SHP77 treated with DMSO at 0.1 percent for 48 hours (cell line): ENCODE data around the gene CD84.
"Not testable (repeated sequence)": the region's sequence is repeated elsewhere in the genome, so short reads cannot be mapped to it uniquely, and the experiment has no call there.

Source experiments
- DNase-seq: peaks from one replicate; lab custom pipeline; 2025; lab: John Stamatoyannopoulos, UW

Gene CD84, protein sequence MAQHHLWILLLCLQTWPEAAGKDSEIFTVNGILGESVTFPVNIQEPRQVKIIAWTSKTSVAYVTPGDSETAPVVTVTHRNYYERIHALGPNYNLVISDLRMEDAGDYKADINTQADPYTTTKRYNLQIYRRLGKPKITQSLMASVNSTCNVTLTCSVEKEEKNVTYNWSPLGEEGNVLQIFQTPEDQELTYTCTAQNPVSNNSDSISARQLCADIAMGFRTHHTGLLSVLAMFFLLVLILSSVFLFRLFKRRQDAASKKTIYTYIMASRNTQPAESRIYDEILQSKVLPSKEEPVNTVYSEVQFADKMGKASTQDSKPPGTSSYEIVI

DNA sequence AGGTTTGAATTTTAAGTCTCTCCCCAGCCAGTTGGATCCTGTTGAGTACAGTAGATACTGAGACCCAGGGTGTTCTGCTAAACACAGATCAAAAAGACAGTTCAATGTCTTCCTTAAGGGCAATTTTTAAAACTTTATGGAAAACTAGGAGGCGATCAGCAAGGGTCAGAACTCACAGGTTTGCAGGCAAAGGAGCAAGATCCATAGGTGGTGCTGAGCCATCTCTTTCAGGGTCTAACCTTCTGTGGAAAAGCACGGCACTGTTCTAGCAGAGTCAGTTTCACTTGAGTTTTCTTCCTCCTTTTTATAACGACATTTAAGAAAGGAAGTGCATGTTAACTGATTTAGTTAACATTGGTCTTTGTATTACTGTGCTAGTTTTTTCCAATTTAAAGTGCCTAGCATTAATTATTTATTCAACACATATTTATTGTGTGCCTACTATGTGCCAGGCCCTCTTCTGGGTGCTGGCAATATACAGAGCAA is at the start of gene CD84:
TSS of gene CD84 (minus strand) at position 281 of the 486 bp plus-strand sequence. CDS start at position 222, 59 bp downstream.
- no peak for DNase-seq

DNA sequence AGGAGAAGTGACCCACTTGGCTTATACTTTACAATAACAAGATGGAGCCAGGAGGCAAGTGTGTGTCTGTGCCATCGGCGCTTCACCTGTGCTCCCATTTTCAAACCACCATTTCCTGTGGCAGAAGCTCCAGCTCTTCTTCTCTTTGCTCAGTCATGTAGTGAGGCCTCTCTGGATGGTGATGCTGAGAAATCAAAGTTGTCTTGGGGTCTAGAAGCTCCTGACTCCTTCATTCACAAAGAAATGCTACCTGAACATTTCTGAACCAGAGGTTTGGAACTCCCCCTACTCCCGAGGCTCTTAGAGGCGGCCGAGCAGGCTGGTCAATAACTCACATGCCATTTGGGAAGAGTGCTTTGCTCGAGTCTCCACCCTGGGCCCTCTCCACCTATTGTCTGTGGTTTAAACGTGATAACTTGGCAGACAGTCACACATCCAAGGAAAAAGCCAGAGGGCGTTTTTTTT is 49.5 kb upstream of the CD84 start:
- no peak for DNase-seq

DNA sequence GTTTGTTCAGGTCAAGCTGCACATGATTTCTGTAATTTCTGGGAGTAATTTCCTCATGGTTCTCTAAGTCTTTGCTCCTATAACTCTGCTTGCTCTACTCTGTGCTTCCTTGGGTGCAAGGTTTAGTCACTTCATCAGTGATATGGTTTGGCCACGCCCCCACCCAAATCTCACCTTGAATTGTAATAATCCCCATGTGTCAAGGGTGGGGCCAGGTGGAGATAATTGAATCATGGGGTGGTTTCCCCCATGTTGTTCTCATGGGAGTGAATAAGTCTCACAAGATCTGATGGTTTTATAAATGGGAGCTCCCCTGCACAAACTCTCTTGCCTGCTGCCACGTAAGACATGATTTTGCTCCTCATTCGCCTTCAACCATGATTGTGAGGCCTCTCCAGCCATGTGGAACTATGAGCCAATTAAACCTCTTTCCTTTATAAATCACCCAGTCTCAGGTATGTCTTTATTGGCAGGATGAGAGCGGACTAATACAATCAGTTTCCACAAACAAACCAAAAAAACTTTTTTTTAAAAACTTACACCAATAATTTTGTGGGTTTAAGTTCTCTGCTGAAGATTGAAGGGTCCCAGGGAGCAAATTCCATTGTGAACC is 48.5 kb upstream of the CD84 start:
- DNase-seq = not testable (repeated sequence)

DNA sequence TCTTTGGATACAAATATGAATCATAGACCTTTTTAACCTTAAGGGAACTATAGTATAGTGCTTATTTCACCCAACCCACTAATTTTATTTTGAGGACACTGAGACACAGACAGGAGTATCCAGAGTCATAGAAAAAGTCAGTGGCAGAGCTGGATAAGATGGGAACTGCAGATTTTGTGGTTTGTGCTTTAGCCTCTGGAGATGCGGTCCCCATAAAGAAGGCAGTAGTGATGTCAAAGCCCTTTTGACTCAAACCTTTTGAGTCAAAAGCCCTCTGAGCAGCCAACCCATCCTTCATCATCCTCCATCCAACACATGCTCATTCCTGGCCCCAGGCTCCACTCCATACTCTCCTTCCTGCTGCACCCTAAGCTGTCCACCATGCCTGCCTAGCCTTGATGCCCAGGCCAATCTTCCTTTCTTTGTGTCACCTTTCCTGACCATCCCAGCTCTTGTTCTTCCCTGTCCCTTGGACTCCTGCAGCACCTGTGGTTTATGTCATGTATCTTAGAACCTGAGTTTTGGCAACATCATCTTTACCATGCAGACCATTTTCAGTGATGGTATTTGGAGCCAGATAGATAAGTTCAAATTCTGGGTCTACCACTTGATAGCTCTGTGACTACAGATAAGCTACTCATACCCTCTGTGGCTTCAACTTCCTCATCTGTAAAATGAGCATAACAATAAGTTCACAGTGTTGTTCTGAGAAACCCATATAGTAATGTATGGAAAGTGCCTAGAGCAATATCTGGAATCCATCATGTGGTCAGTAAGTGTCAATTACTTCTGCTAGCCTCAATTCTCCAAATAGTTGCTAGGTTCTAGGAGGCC is 47.4 kb upstream of the CD84 start:
- no peak for DNase-seq

DNA sequence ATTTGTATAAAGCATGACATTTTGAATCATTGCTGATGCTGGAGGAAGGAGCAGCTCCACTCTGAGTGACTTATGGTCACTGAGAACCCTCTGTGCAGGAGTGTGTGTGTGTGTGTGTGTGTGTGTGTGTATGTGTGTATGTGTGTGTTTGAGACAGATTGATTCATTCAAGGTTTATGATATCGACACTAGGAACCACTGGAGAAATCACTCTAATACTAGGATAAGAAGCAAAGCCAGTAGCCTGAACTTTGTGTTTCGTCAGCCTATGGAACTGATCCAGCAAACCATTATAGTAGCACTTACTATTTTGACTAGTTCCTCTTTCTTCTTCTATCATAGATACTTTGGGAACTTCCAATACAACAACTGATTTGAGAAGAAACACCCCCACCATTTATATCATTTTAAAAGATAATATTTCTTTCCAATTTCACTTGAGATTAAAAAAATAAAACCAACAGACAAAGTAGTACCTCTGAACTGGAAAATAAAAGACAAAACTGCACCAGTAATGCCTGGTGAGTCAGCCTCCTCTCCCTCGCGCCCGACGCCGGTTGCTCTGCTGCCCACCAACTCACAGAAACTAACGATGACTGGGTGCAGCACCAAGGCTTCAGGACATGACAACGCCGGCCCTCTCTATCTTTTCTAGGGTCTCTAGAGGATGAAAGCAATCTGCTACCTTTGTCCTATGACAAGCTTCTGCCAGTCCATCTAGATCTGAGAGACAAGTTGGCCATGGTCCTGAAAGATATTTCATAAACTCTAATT is 46.6 kb upstream of the CD84 start:
- no peak for DNase-seq

DNA sequence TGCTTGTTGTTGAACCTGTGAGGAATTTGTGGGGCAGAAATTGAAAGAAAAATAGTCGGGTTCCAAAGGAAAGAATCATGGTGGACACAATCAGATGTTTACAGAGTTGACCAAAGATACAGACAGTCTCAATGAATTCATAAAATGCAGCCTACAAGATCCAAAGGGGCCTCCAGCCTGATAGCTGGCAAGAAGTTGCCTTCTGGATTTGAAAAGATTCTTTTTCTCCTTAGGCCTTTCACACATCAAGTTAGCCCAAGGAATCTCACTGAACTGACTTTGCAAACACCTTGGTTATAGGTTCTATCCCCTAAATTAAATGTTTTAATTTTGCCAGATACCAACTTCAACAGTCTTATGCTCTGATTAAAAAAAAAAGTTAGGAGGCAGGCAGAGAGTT is 46.0 kb upstream of the CD84 start:
- no peak for DNase-seq

DNA sequence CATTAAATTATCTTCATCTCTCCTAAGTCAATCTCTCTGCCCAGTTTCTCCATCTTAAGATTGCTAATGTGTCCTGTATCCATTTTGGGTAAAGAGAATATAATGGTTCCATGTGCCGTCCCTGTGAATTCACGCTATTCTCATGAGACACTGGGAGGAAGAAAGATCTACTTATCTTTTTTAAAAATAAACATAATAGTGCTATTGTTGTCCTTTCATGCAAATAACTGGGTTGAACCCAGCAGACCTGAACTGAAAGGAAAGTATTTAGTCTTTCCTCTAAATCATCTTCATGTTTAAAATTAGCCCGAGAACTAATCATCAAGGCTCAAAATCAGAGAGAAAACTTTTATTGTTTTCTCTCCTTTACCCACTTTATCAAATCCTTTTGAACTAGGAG is 45.2 kb upstream of the CD84 start:
- no peak for DNase-seq

DNA sequence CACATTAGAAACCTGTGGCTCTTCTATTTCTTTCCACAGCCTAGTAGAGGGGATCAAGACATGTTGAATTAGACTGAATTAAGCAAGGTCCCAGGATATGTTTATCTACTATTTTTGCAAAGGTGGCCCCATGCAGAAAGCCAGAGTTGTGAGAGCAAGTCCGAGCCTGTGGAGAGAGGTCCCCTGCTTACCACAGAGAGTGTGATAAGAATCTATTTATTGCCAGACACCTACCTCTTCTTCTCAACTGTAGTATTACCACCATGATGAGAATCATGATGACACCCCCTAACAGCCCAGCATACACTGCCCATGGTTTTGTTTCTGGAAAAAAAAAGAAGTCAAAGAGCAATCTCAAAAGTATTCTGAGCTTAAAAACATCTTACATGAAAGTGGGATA is 44.6 kb upstream of the CD84 start:
- DNase-seq = no peak

DNA sequence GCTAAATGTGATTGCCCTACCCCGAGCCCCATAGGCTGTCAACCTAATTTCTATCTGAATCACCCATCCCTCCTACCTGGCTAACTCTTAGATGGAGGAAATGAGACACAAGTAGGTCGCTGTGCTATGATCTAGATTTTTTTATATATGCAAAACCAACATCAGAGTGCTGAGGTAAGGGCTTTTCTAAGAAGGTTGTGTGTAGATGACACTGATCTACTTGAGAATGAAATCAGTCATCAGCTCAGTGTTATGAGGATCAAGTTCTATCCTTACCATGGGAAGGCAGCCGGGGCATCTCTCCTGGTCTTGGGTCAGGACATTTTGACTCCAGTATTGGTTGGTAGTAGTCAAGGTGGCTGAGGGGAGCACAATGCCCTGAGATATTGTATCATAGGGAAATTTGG is 43.9 kb upstream of the CD84 start:
- DNase-seq = no peak

DNA sequence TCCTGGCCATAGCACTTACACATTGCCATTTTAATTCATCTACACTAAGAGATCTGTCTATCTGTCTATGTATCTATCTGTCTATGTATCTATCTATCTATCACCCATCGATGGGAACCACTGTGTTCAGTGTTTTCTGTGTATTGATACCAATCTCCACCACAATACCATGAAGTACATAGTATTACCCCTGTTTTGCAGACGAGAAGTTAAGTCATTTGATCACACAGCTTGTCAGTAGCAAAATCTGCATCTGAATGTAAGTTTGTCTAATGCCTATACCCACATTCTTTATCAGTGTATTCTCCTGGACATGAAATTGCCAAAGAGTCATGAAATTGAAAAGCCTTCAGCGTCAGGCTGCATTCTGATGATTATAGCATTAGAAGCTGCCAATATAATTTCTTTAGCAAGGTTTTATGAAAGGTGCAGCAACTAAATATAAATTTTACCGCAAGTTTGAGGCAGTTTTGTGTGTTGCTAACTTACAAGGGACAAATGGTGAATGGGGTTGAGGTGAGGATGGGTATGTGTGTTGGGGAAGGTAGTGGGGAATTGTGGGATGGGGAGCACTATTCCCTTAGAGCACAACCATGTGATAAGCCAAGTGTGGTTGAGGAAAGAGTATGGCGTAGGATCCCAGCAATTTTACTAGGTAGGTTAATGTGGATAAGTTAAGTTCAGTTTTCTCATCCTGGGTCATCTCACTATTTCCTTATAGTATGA is 43.4 kb upstream of the CD84 start:
- DNase-seq = no peak

DNA sequence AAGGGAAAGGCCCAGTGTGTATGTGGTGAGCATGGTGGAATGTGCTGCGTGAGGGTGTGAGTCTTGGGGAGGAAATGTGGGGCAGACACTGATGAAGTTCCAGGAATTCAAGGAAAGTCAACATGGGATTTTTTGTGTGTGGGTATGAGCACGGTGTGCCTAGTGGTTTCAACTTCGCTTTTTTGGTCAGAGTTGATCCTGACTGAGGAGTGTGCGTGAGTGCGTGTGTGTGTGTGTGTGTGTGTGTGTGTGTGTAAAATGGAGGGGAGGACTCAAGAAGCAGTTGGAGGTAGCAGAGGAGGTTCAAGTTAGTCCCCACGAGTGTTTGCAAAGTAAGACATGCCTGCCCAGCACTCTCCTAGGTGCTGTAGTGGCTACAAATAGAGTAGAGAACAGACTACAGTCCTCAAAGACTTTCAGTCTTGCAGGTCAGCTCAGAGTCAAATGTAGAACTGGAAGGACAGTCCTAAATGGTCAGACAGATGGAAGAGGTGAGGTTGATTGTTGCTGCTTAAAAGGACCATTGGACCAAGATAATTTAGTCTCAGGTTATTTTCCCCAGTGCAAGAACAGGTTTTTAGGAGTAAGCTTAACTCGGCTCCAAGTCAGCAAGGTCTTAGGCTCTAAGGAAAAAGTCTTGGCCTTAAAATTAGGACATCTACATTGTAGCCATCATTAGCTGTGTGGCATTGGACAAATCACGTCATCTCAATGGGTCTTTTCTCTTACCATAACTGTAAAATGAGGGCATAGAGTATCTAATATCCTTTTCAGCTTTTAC is 42.5 kb upstream of the CD84 start:
- DNase-seq = no peak

DNA sequence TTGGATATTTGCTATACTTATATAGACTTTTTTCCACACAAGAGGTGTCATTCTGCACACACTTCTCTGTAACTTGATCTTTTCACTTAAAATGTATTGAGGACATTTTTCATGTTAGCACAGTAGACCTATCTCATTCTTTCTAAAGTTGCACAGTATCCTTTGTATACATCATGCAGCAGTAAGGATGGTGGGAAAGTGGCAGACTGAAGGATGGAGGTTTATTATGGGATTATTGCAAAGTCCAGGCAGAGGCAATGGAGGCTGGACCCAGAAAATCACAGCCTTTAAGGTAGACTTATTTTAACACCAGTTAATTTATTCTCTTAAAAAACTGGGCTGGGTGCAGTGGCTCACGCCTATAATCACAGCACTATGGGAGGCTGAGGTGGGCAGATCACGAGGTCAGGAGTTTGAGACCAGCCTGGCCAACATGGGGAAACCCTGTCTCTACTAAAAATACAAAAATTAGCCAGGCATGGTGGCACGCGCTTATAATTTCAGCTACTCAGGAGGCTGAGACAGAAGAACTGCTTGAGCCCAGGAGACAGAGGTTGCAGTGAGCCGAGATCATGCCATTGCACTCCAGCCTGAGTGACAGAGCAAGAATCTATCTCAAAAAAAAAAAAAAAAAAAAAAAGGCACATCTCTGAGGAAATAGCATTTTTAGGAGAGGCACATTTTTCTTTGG is 41.8 kb upstream of the CD84 start:
- no peak for DNase-seq

DNA sequence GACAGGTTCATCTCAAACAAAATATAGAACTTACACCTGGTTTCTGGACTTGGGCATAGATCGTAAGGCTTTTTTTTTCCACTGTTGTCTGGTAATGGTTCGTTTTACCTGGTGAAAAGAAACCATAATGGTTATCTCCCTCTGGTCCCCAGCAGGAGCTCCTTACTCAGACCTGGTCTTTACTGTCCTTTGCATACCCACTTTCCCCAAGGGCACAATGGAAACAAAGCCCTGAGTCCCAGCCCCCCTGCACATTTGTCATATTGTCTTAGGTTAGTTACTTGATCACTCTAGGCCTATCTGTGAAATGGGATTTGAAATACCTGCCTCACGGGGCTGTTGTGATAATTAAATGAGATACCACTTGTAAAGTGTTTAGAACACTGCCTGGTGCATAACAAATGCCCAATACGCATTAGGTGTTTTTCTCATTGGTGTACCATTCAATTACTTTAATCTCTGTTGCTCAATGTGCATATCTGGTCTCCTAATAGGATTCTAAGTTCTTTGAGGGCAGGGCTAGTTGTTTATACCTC is 40.5 kb upstream of the CD84 start:
- DNase-seq = no peak

DNA sequence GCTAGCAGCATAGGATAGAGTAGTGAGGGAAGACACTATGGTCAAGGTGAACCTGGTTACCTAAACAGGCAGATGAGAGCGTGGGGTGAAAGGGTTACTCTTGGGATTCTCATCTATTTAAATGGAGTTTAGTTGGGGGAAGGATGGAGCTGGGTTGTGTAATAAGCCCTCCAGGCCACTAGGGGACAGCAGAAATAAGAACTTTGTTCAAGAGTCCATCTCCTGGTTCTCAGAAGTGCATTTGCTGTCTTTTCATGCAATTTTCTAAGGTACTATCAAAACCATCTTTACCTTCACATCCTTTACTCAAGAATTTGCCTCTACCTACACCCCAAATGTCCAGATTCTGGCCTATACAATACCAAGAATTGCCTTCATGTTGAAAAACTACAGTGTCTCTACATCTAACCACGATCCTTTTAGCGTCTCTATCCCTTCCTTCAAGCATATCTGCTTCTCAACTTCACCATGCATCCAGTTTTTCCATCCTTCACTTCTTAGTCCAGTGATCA is 39.5 kb upstream of the CD84 start:
- DNase-seq = no peak

DNA sequence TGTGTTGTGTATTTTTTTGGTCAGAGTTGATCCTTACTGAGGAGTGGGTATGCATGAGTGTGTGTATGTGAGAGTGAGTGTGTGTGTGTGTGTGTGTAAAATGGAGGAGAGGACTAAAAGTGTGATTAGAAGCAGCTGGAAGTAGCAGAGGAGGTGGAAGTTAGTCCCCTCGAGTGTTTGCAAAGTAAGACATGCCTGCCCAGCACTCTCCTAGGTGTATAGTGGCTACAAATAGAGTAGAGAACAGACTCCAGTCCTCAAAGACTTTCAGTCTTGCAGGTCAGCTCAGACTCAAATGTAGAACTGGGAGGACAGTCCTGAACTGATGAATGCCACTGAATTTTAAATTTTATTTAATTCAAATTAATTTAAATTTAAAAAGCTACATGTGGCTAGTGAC is 39.0 kb upstream of the CD84 start:
- no peak for DNase-seq

DNA sequence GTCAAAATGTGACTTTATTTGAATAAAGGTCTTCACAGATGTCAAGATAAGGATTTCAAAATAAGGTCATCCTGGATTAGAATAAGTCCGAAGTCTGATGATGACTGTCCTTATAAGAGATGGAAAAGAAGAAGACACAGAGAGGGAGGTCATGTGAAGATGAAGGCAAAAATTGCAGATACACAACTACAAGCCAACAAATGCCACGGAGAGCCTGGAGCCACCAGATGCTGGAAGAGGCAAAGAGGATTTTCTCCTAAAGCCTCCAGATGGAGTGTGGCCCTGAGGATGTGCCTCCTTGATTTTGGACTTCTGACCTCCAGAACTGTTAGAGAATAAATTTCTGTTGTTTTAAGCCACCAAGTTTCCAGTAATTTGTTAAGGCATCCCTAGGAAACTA is 36.4 kb upstream of the CD84 start:
- no peak for DNase-seq

DNA sequence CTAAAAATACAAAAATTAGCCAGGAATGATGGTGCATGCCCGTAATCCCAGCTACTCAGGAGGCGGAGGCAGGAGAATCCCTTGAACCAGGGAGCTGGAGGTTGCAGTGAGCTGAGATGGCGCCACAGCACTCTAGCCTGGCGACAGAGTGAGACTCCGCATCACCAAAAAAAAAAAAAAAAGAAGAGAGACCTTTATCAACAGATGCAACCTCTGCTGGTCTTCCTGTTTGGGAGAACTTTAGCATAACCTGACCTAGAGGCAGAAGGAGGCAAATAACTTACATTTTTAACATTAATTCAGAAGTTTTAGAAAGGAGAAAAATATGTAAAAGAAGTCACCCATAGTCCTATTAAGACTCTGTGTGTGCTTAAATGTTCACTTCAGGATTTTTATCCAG is 35.1 kb upstream of the CD84 start:
- no peak for DNase-seq

DNA sequence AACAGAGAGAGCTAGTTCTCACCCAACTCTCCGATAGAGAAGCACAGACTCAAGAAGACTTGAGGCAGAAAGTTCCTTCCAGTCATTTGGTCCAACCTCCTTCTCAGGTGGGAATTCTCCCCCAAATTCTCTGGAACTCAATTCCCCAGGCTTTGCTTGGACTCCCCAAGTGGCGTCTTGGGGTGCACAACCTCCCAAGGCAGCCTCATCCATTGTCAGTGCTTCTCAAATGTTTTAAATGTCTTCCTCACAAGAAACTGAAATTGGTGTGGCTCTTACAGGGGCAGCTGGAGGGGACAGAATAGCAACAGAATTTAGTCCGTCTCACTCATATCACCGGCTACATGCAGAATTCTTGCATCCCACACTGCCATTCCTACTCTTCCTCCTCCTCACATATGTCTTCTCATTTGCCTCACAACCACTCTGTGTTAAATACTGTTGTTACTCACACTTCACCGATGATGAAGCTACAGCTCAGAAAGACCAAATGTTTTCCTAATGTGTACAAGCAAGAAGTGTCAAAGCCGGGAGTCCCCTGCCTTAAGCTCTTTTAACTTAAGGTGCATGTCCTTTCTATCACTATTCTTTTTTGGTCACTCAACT is 33.4 kb upstream of the CD84 start:
- no peak for DNase-seq
